K562 (cell line): ENCODE measurements around the gene GGCT. TPM values are rescaled to one million over a fixed set of nuclear protein-coding genes. Genes with fewer than 3 reads are reported as not detected.

Source experiments
- ATAC-seq: fragments of 200-7000 bp; cut with Tn5 transposase; 3 replicates; pipeline ENCODE4 v1.9.1; 2020; ENCODE audit warnings: moderate library complexity
- BruUV-seq: library from RNA; stranded (reverse); fragments of 400-500 nt; replicated peaks from 2 replicates; lab custom pipeline; 2021; lab: Mats Ljungman, UMichigan
- CTCF ChIA-PET: fragments of 300-600 bp; formaldehyde crosslinking; extraction: SDS; loops from one replicate; lab custom pipeline; 2021; ENCODE audit warnings: low intra/inter-chr PET ratio; lab: Yijun Ruan, JAX
- POLR2A ChIA-PET: fragments of 300-600, 350-650 bp; sonication (Branson Sonifier 250); formaldehyde crosslinking; extraction: SDS; loops from one replicate; lab custom pipeline; 2021; ENCODE audit warnings: antibody characterized with exemption, inconsistent platforms; lab: Yijun Ruan, JAX
- DNase-seq, 4 experiments: peaks; one replicate each; pipeline versions ENCODE4 v3.0.0 to v3.0.0-alpha.2; 2011 to 2018; ENCODE audit warnings: low spot score in 3 of 4, mixed read lengths in 3 of 4; ENCODE audit errors: extremely low read depth in 1 of 4
- FAIRE-seq: peaks from 2 replicates; lab custom pipeline; 2011; peaks lifted over from hg19 to GRCh38; lab: Jason Lieb, UNC
- H2AFZ ChIP-seq: 2 replicates; pipeline ENCODE4 v1.6.0; 2011; ENCODE audit warnings: low read depth, low read length, control low read depth, inconsistent platforms
- H3K27ac ChIP-seq: fragments of 200-600 bp; 3 replicates; pipeline ENCODE4 v1.8.0; 2011; ENCODE audit warnings: low read depth, mild to moderate bottlenecking, control low read depth, inconsistent platforms, low read length, moderate library complexity, mixed read lengths; ENCODE audit errors: extremely low read depth
- H3K27me3 ChIP-seq, 2 experiments: fragments of 300-600 bp in 1 of 2; 2 replicates in 1 of 2; 3 replicates in 1 of 2; pipeline versions ENCODE4 v1.6.0 to v1.8.0; 2011; ENCODE audit warnings: inconsistent platforms in 2 of 2, low read length in 2 of 2, mild to moderate bottlenecking in 1 of 2, mixed read lengths in 1 of 2, moderate library complexity in 1 of 2; ENCODE audit not compliant: control insufficient read depth in 2 of 2, insufficient read depth in 2 of 2
- H3K36me3 ChIP-seq: fragments of 300-600 bp; 3 replicates; pipeline ENCODE4 v1.8.0; 2011; ENCODE audit warnings: mild to moderate bottlenecking, low read length, inconsistent platforms; ENCODE audit not compliant: control insufficient read depth, insufficient read depth
- H3K4me1 ChIP-seq, 2 experiments: fragments of 200-600 bp in 1 of 2; replicated peaks in 1 of 2; 2 replicates in 1 of 2; 3 replicates in 1 of 2; pipeline versions ENCODE4 v1.5.1 to v1.8.0; 2011; ENCODE audit warnings: inconsistent platforms in 2 of 2, low read length in 2 of 2, mild to moderate bottlenecking in 1 of 2, mixed read lengths in 1 of 2, moderate library complexity in 1 of 2; ENCODE audit not compliant: control insufficient read depth in 2 of 2, insufficient read depth in 2 of 2
- H3K4me2 ChIP-seq: 2 replicates; pipeline ENCODE4 v1.6.1; 2011; ENCODE audit warnings: low read length, control low read depth, inconsistent platforms, mixed read lengths; ENCODE audit not compliant: insufficient read depth
- H3K4me3 ChIP-seq: fragments of 200-600 bp; sonication (generic), shearing (Covaris generic); 2 replicates; pipeline ENCODE4 v1.5.1; 2016; ENCODE audit warnings: control low read depth, inconsistent platforms
- H3K79me2 ChIP-seq: fragments of 200-600 bp; 3 replicates; pipeline ENCODE4 v1.8.0; 2011; ENCODE audit warnings: low read length, inconsistent platforms; ENCODE audit not compliant: control insufficient read depth, insufficient read depth
- H3K9ac ChIP-seq, 2 experiments: 2 replicates each; pipeline versions ENCODE4 v1.6.0 to v1.6.1; 2011; ENCODE audit warnings: low read depth in 2 of 2, low read length in 2 of 2, control low read depth in 1 of 2, inconsistent platforms in 1 of 2, mild to moderate bottlenecking in 1 of 2, mixed read lengths in 1 of 2; ENCODE audit not compliant: insufficient read depth in 1 of 2
- H3K9me1 ChIP-seq: one replicate; pipeline ENCODE4 v1.6.0; 2011; ENCODE audit warnings: inconsistent platforms, mild to moderate bottlenecking, low read length, moderate library complexity; ENCODE audit not compliant: control insufficient read depth, insufficient read depth
- H3K9me3 ChIP-seq: replicated peaks from 2 replicates; pipeline ENCODE4 v1.5.1; 2011; ENCODE audit warnings: low read depth, low read length, inconsistent platforms; ENCODE audit not compliant: control insufficient read depth, insufficient read depth
- H4K20me1 ChIP-seq: replicated peaks from 2 replicates; pipeline ENCODE4 v1.6.1; 2011; ENCODE audit warnings: low read length, inconsistent platforms, mixed read lengths; ENCODE audit not compliant: control insufficient read depth, insufficient read depth
- RB1 ChIP-seq: fragments of 450-650 bp; IDR thresholded peaks from 2 replicates; pipeline ENCODE4 v1.6.1; 2017; ENCODE audit warnings: low read depth, mild to moderate bottlenecking
- REST ChIP-seq, 2 experiments: fragments of 450-650 bp; formaldehyde crosslinking in 1 of 2; IDR thresholded peaks; 2 replicates each; pipeline versions ENCODE4 v1.4.0 to v1.6.1; 2014 to 2020; ENCODE audit warnings: mild to moderate bottlenecking in 2 of 2, borderline replicate concordance in 1 of 2, low read depth in 1 of 2
- ZFP1 ChIP-seq: fragments of 450-650 bp; formaldehyde crosslinking; IDR thresholded peaks from 2 replicates; pipeline ENCODE4 v1.4.0; 2020; ENCODE audit warnings: mild to moderate bottlenecking, mixed read lengths
- ZNF316 ChIP-seq: fragments of 450-650 bp; IDR thresholded peaks from 2 replicates; pipeline ENCODE4 v1.6.1; 2016
- ZNF445 ChIP-seq: fragments of 250-450 bp; sonication (Bioruptor Pico); IDR thresholded peaks from 2 replicates; pipeline ENCODE4 v1.4.0; 2020; ENCODE audit warnings: low read depth, mild to moderate bottlenecking, moderate library complexity
- WGBS: fragments of 100-300 bp; shearing (Covaris generic); methylation state at CpG from one replicate; pipeline ENCODE4 v1.1.6; 2016; ENCODE audit warnings: low coverage, mixed read lengths; ENCODE audit not compliant: insufficient coverage; ENCODE audit errors: missing lambda C conversion rate; 5-methylcytosine and 5-hydroxymethylcytosine counted together
- in situ Hi-C: fragments of 300-500 bp; cut with MboI; formaldehyde crosslinking; loops from 4 replicates; pipeline ENCODE4 v1.15.0; 2018; ENCODE audit warnings: inconsistent platforms, mixed read lengths
- intact Hi-C: fragments of 100-400 bp; cut with micrococcal nuclease; formaldehyde crosslinking; loops from 2 replicates; pipeline ENCODE4 v1.14.2; 2022
- polyA plus RNA-seq, 8 experiments: library from polyadenylated mRNA; depleted of rRNA in 4 of 8; stranded (reverse) in 5 of 8; unstranded in 3 of 8; fragments of >200 nt; fragmentation: Nextera tagmentation in 2 of 8; fragmentation: Illumina TruSeq in 1 of 8; extraction: Ambion mirVana in 2 of 8; extraction: Trizol in 1 of 8; gene quantifications; 2 replicates each; pipeline versions ENCODE4 v1.2.1 to v1.2.3, GENCODE V29; 2011 to 2014; ENCODE audit warnings: inconsistent platforms in 1 of 8, missing spikeins in 1 of 8
- total RNA-seq, 7 experiments: library from RNA; depleted of rRNA in 6 of 7; stranded (reverse); fragments of >200 nt in 6 of 7; fragmentation: Illumina TruSeq in 2 of 7; extraction: Trizol in 2 of 7; gene quantifications; 2 replicates each; pipeline versions ENCODE4 v1.2.1 to v1.2.3, GENCODE V29; 2011 to 2021; ENCODE audit warnings: low replicate concordance in 1 of 7
- TF ChIP-seq, protein P1 (sequence below): fragments of 150-350 bp; conservative IDR thresholded peaks from 2 replicates; pipeline ENCODE4 v1.6.1; 2014; ENCODE audit warnings: low read length
- TF ChIP-seq, protein P2 (sequence below): fragments of 450-650 bp; IDR thresholded peaks from one replicate; pipeline ENCODE4 v1.6.1; 2018; ENCODE audit warnings: mild to moderate bottlenecking, moderate library complexity; ENCODE audit not compliant: partially characterized antibody

Gene GGCT
- total and polyA plus RNA-seq, 9 of the 15 experiments (the other 6 are each of a cell fraction or from before 2014, with no cell fraction given): 79.0 to 349 (median 136) TPM

GRCh38 chr7:30468791-30469190 is 35.8 kb downstream of the GGCT start:
- Histone ChIP-seq H3K27ac (no peak overlapping the region), H3K36me3 (no peaks in the 10 kb centered on the region), H3K4me1 (peaks cover 14 to 32% of the 10 kb centered on the region in 2 experiments; a peak in 4 of 5 replicates), H3K9ac (no peak overlapping the region), H3K9me1 (no peaks in the 10 kb centered on the region), H3K4me3 (no peak overlapping the region), H3K4me2 (no peak overlapping the region), H3K9me3 (no peaks in the 10 kb centered on the region), H3K27me3 (no peaks in the 10 kb centered on the region), H3K79me2 (no peaks in the 10 kb centered on the region), H2AFZ (no peak overlapping the region), H4K20me1 (peaks cover 4% of the 10 kb centered on the region; the same call in 1 of the 2 replicates)
- no peak for DNase-seq
- no peak for ATAC-seq
- BruUV-seq: no TSS peak
- CTCF ChIA-PET: interaction anchor here (2.5 kb wide), 1 partner anchor 95 kb away, joined by 9 read pairs; no protein-coding TSS in a partner anchor
- in situ Hi-C loops: no loop called here
- TF ChIP-seq, protein P1, sequence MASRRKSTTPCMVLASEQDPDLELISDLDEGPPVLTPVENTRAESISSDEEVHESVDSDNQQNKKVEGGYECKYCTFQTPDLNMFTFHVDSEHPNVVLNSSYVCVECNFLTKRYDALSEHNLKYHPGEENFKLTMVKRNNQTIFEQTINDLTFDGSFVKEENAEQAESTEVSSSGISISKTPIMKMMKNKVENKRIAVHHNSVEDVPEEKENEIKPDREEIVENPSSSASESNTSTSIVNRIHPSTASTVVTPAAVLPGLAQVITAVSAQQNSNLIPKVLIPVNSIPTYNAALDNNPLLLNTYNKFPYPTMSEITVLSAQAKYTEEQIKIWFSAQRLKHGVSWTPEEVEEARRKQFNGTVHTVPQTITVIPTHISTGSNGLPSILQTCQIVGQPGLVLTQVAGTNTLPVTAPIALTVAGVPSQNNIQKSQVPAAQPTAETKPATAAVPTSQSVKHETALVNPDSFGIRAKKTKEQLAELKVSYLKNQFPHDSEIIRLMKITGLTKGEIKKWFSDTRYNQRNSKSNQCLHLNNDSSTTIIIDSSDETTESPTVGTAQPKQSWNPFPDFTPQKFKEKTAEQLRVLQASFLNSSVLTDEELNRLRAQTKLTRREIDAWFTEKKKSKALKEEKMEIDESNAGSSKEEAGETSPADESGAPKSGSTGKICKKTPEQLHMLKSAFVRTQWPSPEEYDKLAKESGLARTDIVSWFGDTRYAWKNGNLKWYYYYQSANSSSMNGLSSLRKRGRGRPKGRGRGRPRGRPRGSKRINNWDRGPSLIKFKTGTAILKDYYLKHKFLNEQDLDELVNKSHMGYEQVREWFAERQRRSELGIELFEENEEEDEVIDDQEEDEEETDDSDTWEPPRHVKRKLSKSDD: no peak
- peak; percentile 7; the same call in 1 of the 2 replicates for TF ChIP-seq ZNF316
- TF ChIP-seq RB1: no peak
- no peak for TF ChIP-seq ZNF445
- TF ChIP-seq, protein P2, sequence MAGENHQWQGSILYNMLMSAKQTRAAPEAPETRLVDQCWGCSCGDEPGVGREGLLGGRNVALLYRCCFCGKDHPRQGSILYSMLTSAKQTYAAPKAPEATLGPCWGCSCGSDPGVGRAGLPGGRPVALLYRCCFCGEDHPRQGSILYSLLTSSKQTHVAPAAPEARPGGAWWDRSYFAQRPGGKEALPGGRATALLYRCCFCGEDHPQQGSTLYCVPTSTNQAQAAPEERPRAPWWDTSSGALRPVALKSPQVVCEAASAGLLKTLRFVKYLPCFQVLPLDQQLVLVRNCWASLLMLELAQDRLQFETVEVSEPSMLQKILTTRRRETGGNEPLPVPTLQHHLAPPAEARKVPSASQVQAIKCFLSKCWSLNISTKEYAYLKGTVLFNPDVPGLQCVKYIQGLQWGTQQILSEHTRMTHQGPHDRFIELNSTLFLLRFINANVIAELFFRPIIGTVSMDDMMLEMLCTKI: no peak
- TF ChIP-seq ZFP1 (CRISPR knock-in tag): no peak
- no peak for TF ChIP-seq REST (IDR thresholded peaks at IDR 0.05; ENCODE audit: borderline replicate concordance)
- no peak for TF ChIP-seq REST (CRISPR knock-in tag; IDR thresholded peaks at IDR 0.05; ENCODE audit: low read depth)
- POLR2A ChIA-PET: interaction anchor here (0.8 kb wide), 1 partner anchor 9 kb away, joined by 3 read pairs; no protein-coding TSS in a partner anchor
- 81% methylated on average over 4 of the region's 4 CpGs for WGBS
- intact Hi-C loops: loop anchor here (5.0 kb wide), 1 partner anchor 41 kb away; no protein-coding TSS in a partner anchor
- no peak for FAIRE-seq
